NB4 (cell line): ENCODE results near the gene GZMM.
A peak's percentile ranks its signal among the peaks of the same experiment; 100 is the strongest.

Source experiments
- DNase-seq: peaks from one replicate; pipeline ENCODE4 v3.0.0; 2010; ENCODE audit warnings: low read depth
- H3K4me3 ChIP-seq: one replicate; pipeline ENCODE4 v1.5.1; 2011; ENCODE audit warnings: mild to moderate bottlenecking, low read depth, low read length, moderate library complexity
- CTCF ChIP-seq: IDR thresholded peaks from one replicate; pipeline ENCODE4 v1.5.1; 2012; ENCODE audit warnings: low read depth, low read length
- MYC ChIP-seq: IDR thresholded peaks from 2 replicates; pipeline ENCODE4 v1.6.1; 2011; ENCODE audit warnings: low read depth, low read length
- POLR2A ChIP-seq: IDR thresholded peaks from 2 replicates; pipeline ENCODE4 v1.6.1; 2011; ENCODE audit warnings: mild to moderate bottlenecking; ENCODE audit not compliant: insufficient read length; ENCODE audit errors: extremely low read depth
- TF ChIP-seq, protein P1 (sequence below): IDR thresholded peaks from 2 replicates; pipeline ENCODE4 v1.6.1; 2011; ENCODE audit warnings: low read depth, low read length

GZMM gene

DNA sequence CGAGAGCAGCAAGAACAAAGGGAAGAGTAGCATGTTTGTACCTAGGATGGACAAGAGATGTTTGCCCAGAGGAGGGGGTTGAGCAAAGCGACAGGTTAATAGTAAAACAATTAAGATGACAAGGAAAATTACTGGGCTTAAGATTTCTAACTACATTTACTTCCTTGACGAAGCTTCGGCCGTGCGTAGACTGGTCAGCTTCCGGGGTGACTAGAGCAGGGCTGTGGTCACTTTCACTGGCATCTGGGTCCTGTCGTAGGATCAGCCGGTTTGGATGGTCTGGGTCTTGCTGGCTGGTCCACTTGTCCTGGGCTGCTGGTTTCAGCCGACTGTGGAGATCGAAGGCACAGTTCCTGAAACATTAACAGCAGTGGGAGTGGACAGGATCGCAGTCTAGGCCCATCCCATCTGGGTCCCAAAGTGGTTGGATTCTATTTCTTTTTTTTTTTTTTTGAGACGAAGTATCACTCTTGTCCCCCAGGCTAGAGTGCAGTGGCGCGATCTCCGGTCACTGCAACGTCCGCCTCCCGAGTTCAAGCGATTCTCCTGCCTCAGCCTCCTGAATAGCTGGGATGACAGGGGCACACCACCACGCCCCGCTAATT lies 23.5 kb downstream of the GZMM start:
- DNase-seq: peak; percentile 38
- no peak for TF ChIP-seq MYC
- no peak for TF ChIP-seq CTCF
- TF ChIP-seq, protein P1, sequence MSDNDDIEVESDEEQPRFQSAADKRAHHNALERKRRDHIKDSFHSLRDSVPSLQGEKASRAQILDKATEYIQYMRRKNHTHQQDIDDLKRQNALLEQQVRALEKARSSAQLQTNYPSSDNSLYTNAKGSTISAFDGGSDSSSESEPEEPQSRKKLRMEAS: no peak
- no peak for TF ChIP-seq POLR2A
- H3K4me3 ChIP-seq: peak overlapping the region; percentile 69

- no peak overlapping the region for H3K4me3 ChIP-seq
- TF ChIP-seq CTCF: no peak
- DNase-seq: no peak
Observed at GRCh38 chr19:570251-570686, 26.4 kb downstream of the GZMM start.

DNA sequence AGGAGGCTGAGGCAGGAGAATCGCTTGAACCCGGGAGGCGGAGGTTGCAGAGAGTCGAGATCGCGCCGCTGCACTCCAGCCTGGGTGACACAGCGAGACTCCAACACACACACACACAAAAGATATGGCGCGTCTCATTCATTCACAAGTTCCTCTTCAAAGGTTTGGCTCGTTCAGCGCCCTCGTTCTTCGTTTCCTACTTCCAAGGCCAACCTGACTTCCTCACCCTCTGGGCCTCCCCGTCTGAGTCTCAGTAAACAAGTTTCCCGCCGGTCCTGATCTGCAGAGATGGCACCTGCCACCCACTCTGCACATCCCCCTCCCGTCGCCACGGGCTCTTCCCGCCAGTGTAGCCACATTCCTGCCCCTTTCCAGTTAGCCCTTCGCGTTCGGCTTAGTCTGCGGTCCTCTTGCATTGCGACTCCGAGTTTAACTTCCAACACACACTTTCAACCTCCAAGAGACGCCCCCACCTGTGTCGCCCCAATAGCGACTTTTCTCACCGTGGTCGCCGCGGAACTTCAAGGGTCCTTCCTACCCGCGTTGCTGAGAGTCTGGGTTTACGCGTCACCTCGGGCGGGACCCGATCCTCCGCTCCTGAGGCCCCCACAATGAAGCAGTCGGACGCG lies 27.2 kb downstream of the GZMM start:
- DNase-seq: peak; percentile 81
- H3K4me3 ChIP-seq: peak overlapping the region; percentile 74
- TF ChIP-seq, protein P1: no peak
- peak; percentile 32 for TF ChIP-seq POLR2A

GRCh38 chr19:571566-571974 lies 27.7 kb downstream of the GZMM start:
- peak overlapping the region; percentile 74 for H3K4me3 ChIP-seq
- peak; percentile 70 for DNase-seq
- TF ChIP-seq MYC (no peak), POLR2A (peak; percentile 4)

- TF ChIP-seq, protein P1: peak; percentile 98
- TF ChIP-seq POLR2A (peak; percentile 94), MYC (no peak; the same call in 1 of the 2 replicates)
- DNase-seq: peak; percentile 96
- H3K4me3 ChIP-seq: peak within 1 kb of the TSS; percentile 80
Observed at GRCh38 chr19:572140-572742, 28.4 kb downstream of the GZMM start, which contains the start of gene BSG. Gene BSG, plus strand, starts transcription at chr19:572596. Its CDS starts 39 bp downstream, at chr19:572635.

GRCh38 chr19:572743-573518 lies 29.1 kb downstream of the GZMM start:
- TF ChIP-seq MYC: no peak
- TF ChIP-seq CTCF: no peak
- no peak for TF ChIP-seq POLR2A
- TF ChIP-seq, protein P1: no peak

DNA sequence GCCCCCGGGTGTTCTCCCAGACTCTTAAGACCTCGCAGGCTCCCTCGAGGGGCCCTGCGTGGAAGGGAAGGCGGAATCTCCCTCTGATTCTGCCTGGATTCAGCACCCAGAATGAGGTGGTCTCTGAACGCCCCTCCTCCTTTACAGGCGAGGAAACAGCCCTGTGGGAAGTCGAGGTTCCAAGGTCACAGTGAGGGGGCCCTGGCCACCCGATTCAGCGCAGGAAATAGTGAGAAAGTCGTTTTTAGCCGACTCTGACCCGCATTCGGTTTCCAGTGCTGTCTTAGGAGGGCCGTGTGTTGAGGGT lies 29.6 kb downstream of the GZMM start:
- DNase-seq: no peak
- H3K4me3 ChIP-seq: peak overlapping the region; percentile 80
- TF ChIP-seq, protein P1: no peak
- TF ChIP-seq CTCF (no peak), POLR2A (no peak), MYC (no peak)

More at GRCh38 chr19:572743-573518, 29.1 kb downstream of the GZMM start:
- H3K4me3 ChIP-seq: peak overlapping the region; percentile 80
- DNase-seq: peak; percentile 33
